Testis (tissue), 3 donors: ENCODE results near the gene ADD3. TPM values are rescaled to one million over a fixed set of nuclear protein-coding genes. Genes with fewer than 3 reads are reported as not detected.
A peak's percentile ranks its signal among the peaks of the same experiment; 100 is the strongest.

ENCODE experiments used
- DNase-seq: peaks from one replicate; pipeline ENCODE4 v3.0.0-alpha.2; 2019
- H3K27ac ChIP-seq, 2 donors: fragments of 200-600 bp; sonication (generic); one replicate each; pipeline ENCODE4 v1.5.1; 2019
- H3K27me3 ChIP-seq: fragments of 200-600 bp; sonication (generic); one replicate; pipeline ENCODE4 v1.5.1; 2019
- H3K36me3 ChIP-seq: fragments of 200-600 bp; sonication (generic); one replicate; pipeline ENCODE4 v1.5.1; 2017; ENCODE audit warnings: low read depth; ENCODE audit errors: missing control alignments
- H3K4me1 ChIP-seq: fragments of 200-600 bp; sonication (generic); one replicate; pipeline ENCODE4 v1.5.1; 2019
- H3K4me3 ChIP-seq, 2 donors: fragments of 200-600 bp; sonication (generic); one replicate each; pipeline ENCODE4 v1.5.1; 2017 to 2019
- H3K9me3 ChIP-seq: fragments of 200-600 bp; sonication (generic); one replicate; pipeline ENCODE4 v1.5.1; 2017
- POLR2A ChIP-seq: fragments of 450-650 bp; IDR thresholded peaks from one replicate; pipeline ENCODE4 v1.6.1; 2017; ENCODE audit warnings: antibody characterized with exemption, mild to moderate bottlenecking, moderate library complexity
- WGBS, 2 donors: methylation state at CpG; one replicate each; pipeline ENCODE4 v1.1.5; 2018; 5-methylcytosine and 5-hydroxymethylcytosine counted together
- intact Hi-C: fragments of 100-400 bp; cut with DNase I; formaldehyde crosslinking; loops from one replicate; pipeline ENCODE4 v1.15.1; 2023; ENCODE audit warnings: low total_unique reads
- polyA plus RNA-seq: library from polyadenylated mRNA; stranded (reverse); fragments of 350-450 nt; fragmentation: Illumina TruSeq; extraction: RNeasy Lipid Tissue Mini Kit (QIAGEN cat#74804); gene quantifications from one replicate; pipeline ENCODE4 v1.2.3, GENCODE V29; 2014; ENCODE audit warnings: low read depth, low replicate concordance; ENCODE audit not compliant: insufficient read depth
- total RNA-seq, 2 donors: library from RNA; depleted of rRNA; stranded (reverse); fragments of >200 nt; gene quantifications; one replicate each; pipeline ENCODE4 v1.2.3, GENCODE V29; 2016
- TF ChIP-seq, protein P1 (sequence below), 3 experiments: fragments of 450-650 bp in 2 of 3; fragments of 200-600 bp in 1 of 3; sonication (generic) in 1 of 3; IDR thresholded peaks; one replicate each; pipeline ENCODE4 v1.5.1; 2016 to 2019; ENCODE audit warnings: antibody characterized with exemption in 3 of 3, mild to moderate bottlenecking in 2 of 3, moderate library complexity in 1 of 3

The ADD3 gene
- total and polyA plus RNA-seq, 3 donors from 2014 or later: 155 to 394 (median 240) TPM

DNA sequence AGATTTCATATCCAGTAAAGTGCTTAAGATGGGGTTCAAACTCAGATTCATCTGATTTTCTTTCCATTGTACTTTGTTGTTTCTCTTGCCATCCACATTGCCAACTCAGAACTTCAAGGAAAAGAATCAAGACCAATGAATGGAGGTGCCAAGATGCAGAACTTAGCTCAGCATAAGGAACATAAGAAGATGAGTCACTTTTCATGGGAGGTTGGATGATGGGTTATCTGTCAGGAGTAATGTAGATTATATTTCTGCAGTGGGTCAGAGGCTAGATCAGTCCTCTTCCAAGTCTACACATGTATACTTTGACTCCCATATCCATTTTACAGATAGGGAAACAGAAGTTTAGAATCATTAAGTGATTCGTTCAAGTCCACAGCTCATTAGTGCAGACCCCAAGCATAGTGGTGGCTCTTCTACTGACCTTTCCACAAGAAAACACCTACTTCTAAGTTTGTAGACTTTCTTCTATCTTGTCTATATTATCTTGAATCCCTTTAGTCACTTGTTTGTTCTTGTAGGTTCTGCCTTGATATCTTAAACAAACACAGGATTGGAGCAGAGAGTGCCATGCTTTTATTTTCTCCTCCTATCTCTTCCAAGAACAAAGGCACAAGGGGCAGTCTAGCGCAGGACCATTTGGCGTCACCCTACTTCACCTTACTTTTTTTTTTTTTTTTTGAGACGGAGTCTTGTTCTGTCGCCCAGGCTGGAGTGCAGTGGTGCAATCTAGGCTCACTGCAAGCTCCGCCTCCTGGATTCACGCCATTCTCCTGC lies 14.0 kb upstream of the ADD3 start:
- Histone ChIP-seq H3K4me3 (no peak overlapping the region), H3K36me3 (no peaks in the 10 kb centered on the region), H3K9me3 (no peaks in the 10 kb centered on the region), H3K4me1 (peaks cover 20% of the 10 kb centered on the region), H3K27ac (no peak overlapping the region), H3K27me3 (no peaks in the 10 kb centered on the region)
- intact Hi-C loops: no loop called here
- DNase-seq: no peak
- WGBS, 2 donors: 95 to 96% methylated on average over 7 of the region's 7 CpGs
- no peak for TF ChIP-seq POLR2A

DNA sequence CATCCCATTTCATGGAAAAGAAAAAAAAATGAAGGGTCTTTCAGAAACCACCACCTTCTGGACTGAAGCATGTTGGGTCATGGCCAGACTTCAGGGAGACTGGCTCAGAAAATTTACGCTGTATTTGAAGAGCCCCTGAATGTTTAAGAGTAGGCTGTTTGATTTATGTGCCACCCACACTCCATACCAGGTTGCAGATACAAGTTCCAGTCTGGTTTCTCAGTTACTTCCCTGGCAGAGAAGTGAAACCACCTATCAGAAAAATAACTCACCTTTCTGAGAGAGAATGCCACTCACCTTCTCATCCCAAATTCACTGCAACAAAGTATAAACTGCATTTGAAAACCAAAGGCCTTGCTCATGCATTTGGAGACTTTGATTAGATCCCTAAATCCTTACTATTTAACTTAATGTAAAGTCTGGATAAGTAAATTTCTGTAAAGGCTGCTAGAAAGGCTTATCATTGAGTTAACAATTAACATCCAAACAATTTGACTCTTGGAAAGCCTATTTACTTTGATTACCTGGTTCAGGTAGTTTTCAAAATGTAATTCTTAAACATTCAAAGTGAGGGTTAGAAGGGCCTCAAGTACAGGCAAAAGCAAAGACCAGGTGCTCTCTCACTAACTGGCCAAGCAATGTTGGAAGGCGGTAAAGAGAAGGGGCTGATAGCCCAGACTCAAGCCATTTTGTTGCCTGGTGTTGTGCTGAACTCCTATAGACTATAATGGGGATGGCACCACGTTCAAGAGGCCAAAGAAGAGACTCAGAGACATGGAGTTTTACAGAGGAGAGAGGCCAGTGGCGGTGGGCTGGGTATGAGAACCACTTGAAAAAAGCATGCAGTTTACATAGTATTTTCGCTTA lies 12.8 kb upstream of the ADD3 start:
- peaks cover 20% of the 10 kb centered on the region for H3K4me1 ChIP-seq
- H3K27ac ChIP-seq: no peak overlapping the region
- intact Hi-C loops: no loop called here
- no peak overlapping the region for H3K4me3 ChIP-seq
- no peaks in the 10 kb centered on the region for H3K36me3 ChIP-seq
- WGBS, 2 donors: 93 to 94% methylated on average over 5 of the region's 5 CpGs
- DNase-seq: no peak
- no peaks in the 10 kb centered on the region for H3K9me3 ChIP-seq
- TF ChIP-seq, protein P1, sequence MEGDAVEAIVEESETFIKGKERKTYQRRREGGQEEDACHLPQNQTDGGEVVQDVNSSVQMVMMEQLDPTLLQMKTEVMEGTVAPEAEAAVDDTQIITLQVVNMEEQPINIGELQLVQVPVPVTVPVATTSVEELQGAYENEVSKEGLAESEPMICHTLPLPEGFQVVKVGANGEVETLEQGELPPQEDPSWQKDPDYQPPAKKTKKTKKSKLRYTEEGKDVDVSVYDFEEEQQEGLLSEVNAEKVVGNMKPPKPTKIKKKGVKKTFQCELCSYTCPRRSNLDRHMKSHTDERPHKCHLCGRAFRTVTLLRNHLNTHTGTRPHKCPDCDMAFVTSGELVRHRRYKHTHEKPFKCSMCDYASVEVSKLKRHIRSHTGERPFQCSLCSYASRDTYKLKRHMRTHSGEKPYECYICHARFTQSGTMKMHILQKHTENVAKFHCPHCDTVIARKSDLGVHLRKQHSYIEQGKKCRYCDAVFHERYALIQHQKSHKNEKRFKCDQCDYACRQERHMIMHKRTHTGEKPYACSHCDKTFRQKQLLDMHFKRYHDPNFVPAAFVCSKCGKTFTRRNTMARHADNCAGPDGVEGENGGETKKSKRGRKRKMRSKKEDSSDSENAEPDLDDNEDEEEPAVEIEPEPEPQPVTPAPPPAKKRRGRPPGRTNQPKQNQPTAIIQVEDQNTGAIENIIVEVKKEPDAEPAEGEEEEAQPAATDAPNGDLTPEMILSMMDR (IDR thresholded peaks at IDR 0.05): no peak
- TF ChIP-seq POLR2A: no peak
- H3K27me3 ChIP-seq: no peaks in the 10 kb centered on the region

DNA sequence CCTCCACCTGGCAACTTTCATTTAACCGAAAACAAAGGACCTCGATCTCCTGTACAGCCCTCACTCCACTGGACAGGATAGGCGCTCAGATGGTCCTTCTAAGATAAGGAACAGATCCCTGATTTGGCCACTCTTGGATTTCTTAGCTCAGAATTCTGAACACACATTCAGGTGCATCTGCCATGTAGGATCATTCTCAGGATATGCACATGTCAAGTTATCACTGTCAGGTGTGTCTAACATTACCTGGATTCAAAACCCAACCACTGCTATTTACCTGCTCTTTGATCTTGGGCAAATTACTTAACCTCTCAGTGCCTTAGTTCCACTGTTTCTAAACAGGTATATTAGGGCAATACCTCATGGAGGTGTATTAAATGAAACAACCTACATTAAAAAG lies 12.2 kb upstream of the ADD3 start:
- intact Hi-C loops: no loop called here
- no peaks in the 10 kb centered on the region for H3K9me3 ChIP-seq
- TF ChIP-seq POLR2A: no peak
- TF ChIP-seq, protein P1 (IDR thresholded peaks at IDR 0.05): no peak
- no peak for DNase-seq
- no peaks in the 10 kb centered on the region for H3K27me3 ChIP-seq
- H3K4me3 ChIP-seq: no peak overlapping the region
- no peaks in the 10 kb centered on the region for H3K36me3 ChIP-seq
- peak overlapping the region; percentile 60 to 74 for H3K27ac ChIP-seq
- 95 to 97% methylated on average over 3 of the region's 3 CpGs for WGBS, 2 donors
- peaks cover 20% of the 10 kb centered on the region for H3K4me1 ChIP-seq

DNA sequence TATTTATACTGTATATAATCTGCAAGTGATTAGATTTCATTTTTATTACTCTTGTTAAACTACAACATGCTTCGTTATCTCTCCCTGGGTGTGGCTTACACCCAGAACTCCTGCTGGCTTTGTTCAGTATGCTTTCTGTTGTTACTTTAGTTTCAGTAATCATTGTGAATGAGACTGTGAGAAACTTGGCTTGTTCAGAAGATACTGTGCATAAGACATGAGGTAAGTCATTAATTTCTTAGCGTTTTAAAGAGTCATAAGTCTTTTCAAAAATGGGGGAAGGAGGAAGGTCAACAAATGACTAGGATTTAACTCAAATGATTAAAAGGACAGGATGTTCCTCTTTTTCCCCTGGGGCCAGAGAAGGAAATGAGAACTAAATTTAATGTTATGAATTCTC lies 11.6 kb upstream of the ADD3 start:
- intact Hi-C loops: no loop called here
- 20 to 27% methylated on average over 2 of the region's 2 CpGs for whole genome bisulfite sequencing, 2 donors
- peak; percentile 38 for DNase-seq
- Histone ChIP-seq H3K4me1 (peaks cover 20% of the 10 kb centered on the region), H3K27ac (peak overlapping the region; percentile 60 to 74), H3K36me3 (no peaks in the 10 kb centered on the region), H3K9me3 (no peaks in the 10 kb centered on the region), H3K27me3 (no peaks in the 10 kb centered on the region), H3K4me3 (peak overlapping the region in 1 of 2 donors; percentile 16)
- no peak for TF ChIP-seq POLR2A
- TF ChIP-seq, protein P1 (IDR thresholded peaks at IDR 0.05): no peak

DNA sequence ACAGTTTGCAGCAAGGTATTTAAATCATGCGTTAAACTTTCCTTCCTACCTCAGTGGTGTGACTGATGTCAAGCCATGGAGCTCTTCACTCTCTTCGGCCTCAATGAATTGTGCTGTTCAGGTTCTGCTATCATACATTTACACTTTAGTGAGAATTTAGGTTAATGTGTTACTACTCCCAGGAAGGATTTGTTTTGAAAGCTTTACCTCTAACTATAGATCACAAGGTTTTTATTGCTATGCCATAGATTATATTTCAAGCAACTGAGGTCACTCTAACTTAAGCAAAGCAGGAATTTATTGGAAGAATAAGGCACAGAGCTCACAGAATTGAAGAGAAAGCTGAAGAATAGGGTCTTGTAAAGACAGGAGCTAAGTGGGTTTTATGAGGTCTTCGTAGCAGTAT lies 11.0 kb upstream of the ADD3 start:
- 66% methylated on average over 3 of the region's 3 CpGs for WGBS, 2 donors
- Histone ChIP-seq H3K27me3 (no peaks in the 10 kb centered on the region), H3K4me3 (peak overlapping the region in 1 of 2 donors; percentile 16), H3K9me3 (no peaks in the 10 kb centered on the region), H3K4me1 (peaks cover 20% of the 10 kb centered on the region), H3K36me3 (no peaks in the 10 kb centered on the region), H3K27ac (peak overlapping the region; percentile 60 to 74)
- intact Hi-C loops: no loop called here
- no peak for TF ChIP-seq POLR2A
- TF ChIP-seq, protein P1 (IDR thresholded peaks at IDR 0.05): no peak
- DNase-seq: no peak
